Spleen (tissue), 11 donors: Measurements from ENCODE around the gene SLC30A10. TPM values are rescaled to one million over a fixed set of nuclear protein-coding genes. Genes with fewer than 3 reads are reported as not detected.
"Not testable (repeated sequence)": the region's sequence is repeated elsewhere in the genome, so short reads cannot be mapped to it uniquely, and the experiment has no call there.

Experiments used
- DNase-seq: peaks from one replicate; pipeline ENCODE4 v3.0.0-alpha.2; 2020
- H3K27ac ChIP-seq, 8 donors: fragments of 200-600 bp; sonication (generic) in 7 of 8; 1 replicate in 4 of 8; 2 replicates in 4 of 8; pipeline versions ENCODE4 v1.5.0 to v1.8.0; 2016 to 2021; ENCODE audit warnings: inconsistent platforms in 4 of 8, mild to moderate bottlenecking in 4 of 8, moderate library complexity in 1 of 8
- H3K27me3 ChIP-seq, 7 donors: fragments of 200-600 bp; sonication (generic) in 6 of 7; replicated peaks in 1 of 7; 1 replicate in 4 of 7; 2 replicates in 3 of 7; pipeline versions ENCODE4 v1.5.0 to v1.8.0; 2016 to 2021; ENCODE audit warnings: inconsistent platforms in 3 of 7, mild to moderate bottlenecking in 1 of 7
- H3K36me3 ChIP-seq, 6 donors: fragments of 200-600 bp; sonication (generic) in 5 of 6; 1 replicate in 4 of 6; 2 replicates in 2 of 6; pipeline versions ENCODE4 v1.5.0 to v1.8.0; 2016 to 2021; ENCODE audit warnings: inconsistent platforms in 2 of 6
- H3K4me1 ChIP-seq, 6 donors: fragments of 200-600 bp; sonication (generic) in 5 of 6; 1 replicate in 3 of 6; 2 replicates in 3 of 6; pipeline versions ENCODE4 v1.5.0 to v1.8.0; 2016 to 2021; ENCODE audit warnings: inconsistent platforms in 3 of 6
- H3K4me3 ChIP-seq, 8 donors: fragments of 200-600 bp; sonication (generic) in 7 of 8; 1 replicate in 4 of 8; 2 replicates in 4 of 8; pipeline versions ENCODE4 v1.5.0 to v1.8.0; 2016 to 2021; ENCODE audit warnings: inconsistent platforms in 4 of 8, mild to moderate bottlenecking in 4 of 8, moderate library complexity in 2 of 8
- H3K9me3 ChIP-seq, 8 donors: fragments of 200-600 bp; sonication (generic) in 7 of 8; 1 replicate in 4 of 8; 2 replicates in 4 of 8; pipeline versions ENCODE4 v1.5.0 to v1.8.0; 2016 to 2021; ENCODE audit warnings: inconsistent platforms in 4 of 8
- POLR2A ChIP-seq, 3 donors: fragments of 450-650 bp; IDR thresholded peaks; one replicate each; pipeline ENCODE4 v1.5.1; 2017; ENCODE audit warnings: antibody characterized with exemption in 3 of 3, mild to moderate bottlenecking in 1 of 3
- POLR2AphosphoS5 ChIP-seq, 3 donors: sonication (generic); formaldehyde crosslinking; IDR thresholded peaks; one replicate each; pipeline ENCODE4 v1.5.1; 2017; ENCODE audit warnings: antibody characterized with exemption in 3 of 3
- WGBS, 5 donors: extraction: QIAGEN DNeasy Blood & Tissue Kit in 3 of 5; methylation state at CpG; one replicate each; pipeline versions ENCODE4 v1.1.5 to v1.1.7; 2013 to 2018; 5-methylcytosine and 5-hydroxymethylcytosine counted together
- intact Hi-C: fragments of 100-400 bp; cut with DNase I; formaldehyde crosslinking; loops from one replicate; pipeline ENCODE4 v1.15.0; 2023; ENCODE audit warnings: low total_unique reads
- polyA plus RNA-seq, 3 donors: library from polyadenylated mRNA; stranded (reverse); fragments of 200-250 nt; gene quantifications; one replicate each; pipeline ENCODE4 v1.2.1, GENCODE V29; 2013
- total RNA-seq, 7 donors: library from RNA; depleted of rRNA in 3 of 7; stranded (reverse); fragments of >200 nt in 3 of 7; fragmentation: NEBNext Ultra II Directional in 4 of 7; extraction: Animal tissue kit (Norgen Biotek cat#: 25700) in 4 of 7; gene quantifications; one replicate each; pipeline versions ENCODE4 v1.1.0 to v1.2.1, GENCODE V29; 2016 to 2021
- TF ChIP-seq, protein P1 (sequence below), 11 experiments: fragments of 200-600 bp in 7 of 11; fragments of 450-650 bp in 4 of 11; sonication (generic) in 4 of 11; IDR thresholded peaks in 8 of 11; conservative IDR thresholded peaks in 3 of 11; 1 replicate in 7 of 11; 2 replicates in 4 of 11; pipeline versions ENCODE4 v1.4.0 to v1.8.0; 2016 to 2021; ENCODE audit warnings: antibody characterized with exemption in 11 of 11, inconsistent platforms in 4 of 11, mild to moderate bottlenecking in 1 of 11
- donor health status: healthy with polysubstance abuse.
- donor health status: DM: no; HTN: no; CAD: no; lungs with moderate emphysema.
- donor health status: DM: no; HTN: no; CAD: no.
- donor health status: Bipolar disorder and iron deficiency.
- donor health status: healthy.
- donor health status: DM: no; HTN: no; CAD: no.
- donor health status: DM: yes; HTN: yes; CAD: no.

The SLC30A10 gene
- total and polyA plus RNA-seq, 10 donors, result 0.03 TPM; not detected in 9

DNA sequence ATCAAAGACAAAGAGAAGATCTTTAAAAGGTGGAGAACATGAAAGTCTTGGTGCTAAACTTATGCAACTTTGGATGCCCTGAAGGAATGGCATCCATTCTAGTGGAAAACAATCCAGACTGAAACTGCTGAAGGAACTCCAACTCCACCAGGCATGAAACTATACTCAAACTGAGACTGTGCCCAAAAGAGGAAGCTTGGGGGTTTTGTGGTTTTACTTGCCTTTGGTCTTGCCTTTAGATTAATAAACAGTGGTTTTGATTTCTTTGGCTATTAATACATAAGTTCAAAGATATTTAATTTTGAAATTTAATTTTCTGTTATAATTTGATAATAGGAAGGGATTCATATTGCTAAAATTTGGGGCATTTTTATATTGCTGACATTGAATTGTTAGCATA lies 17.4 kb upstream of the SLC30A10 start:
- TF ChIP-seq POLR2AphosphoS5 (IDR thresholded peaks at IDR 0.05), result no peak
- no peak for TF ChIP-seq POLR2A (IDR thresholded peaks at IDR 0.05)
- TF ChIP-seq, protein P1, sequence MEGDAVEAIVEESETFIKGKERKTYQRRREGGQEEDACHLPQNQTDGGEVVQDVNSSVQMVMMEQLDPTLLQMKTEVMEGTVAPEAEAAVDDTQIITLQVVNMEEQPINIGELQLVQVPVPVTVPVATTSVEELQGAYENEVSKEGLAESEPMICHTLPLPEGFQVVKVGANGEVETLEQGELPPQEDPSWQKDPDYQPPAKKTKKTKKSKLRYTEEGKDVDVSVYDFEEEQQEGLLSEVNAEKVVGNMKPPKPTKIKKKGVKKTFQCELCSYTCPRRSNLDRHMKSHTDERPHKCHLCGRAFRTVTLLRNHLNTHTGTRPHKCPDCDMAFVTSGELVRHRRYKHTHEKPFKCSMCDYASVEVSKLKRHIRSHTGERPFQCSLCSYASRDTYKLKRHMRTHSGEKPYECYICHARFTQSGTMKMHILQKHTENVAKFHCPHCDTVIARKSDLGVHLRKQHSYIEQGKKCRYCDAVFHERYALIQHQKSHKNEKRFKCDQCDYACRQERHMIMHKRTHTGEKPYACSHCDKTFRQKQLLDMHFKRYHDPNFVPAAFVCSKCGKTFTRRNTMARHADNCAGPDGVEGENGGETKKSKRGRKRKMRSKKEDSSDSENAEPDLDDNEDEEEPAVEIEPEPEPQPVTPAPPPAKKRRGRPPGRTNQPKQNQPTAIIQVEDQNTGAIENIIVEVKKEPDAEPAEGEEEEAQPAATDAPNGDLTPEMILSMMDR (IDR thresholded peaks at IDR 0.05 in 8 of 11, conservative IDR thresholded peaks at IDR 0.05 in 3 of 11), result no peak
- intact Hi-C loops, result no loop called here
- H3K27me3 ChIP-seq, result peaks cover 0 to 51% (median 0%) of the 10 kb centered on the region in 7 donors

GRCh38 chr1:219941179-219942118 lies 13.1 kb upstream of the SLC30A10 start:
- peaks cover 0 to 60% (median 0%) of the 10 kb centered on the region in 7 donors for H3K27me3 ChIP-seq
- 77 to 91% (median 83%) methylated on average over 2 of the region's 2 CpGs for WGBS, 5 donors
- intact Hi-C loops, result no loop called here
- no peaks in the 10 kb centered on the region for H3K36me3 ChIP-seq
- no peaks in the 10 kb centered on the region for H3K4me1 ChIP-seq
- peaks cover 0 to 17% (median 9%) of the 10 kb centered on the region in 8 donors for H3K9me3 ChIP-seq
- H3K27ac ChIP-seq, result no peak overlapping the region
- no peak overlapping the region for H3K4me3 ChIP-seq
- DNase-seq, result no peak
- TF ChIP-seq POLR2AphosphoS5 (IDR thresholded peaks at IDR 0.05) (no peak), POLR2A (IDR thresholded peaks at IDR 0.05) (no peak)
- TF ChIP-seq, protein P1 (IDR thresholded peaks at IDR 0.05 in 8 of 11, conservative IDR thresholded peaks at IDR 0.05 in 3 of 11), result no peak

More for the DNA sequence above, 17.4 kb upstream of the SLC30A10 start:
- Histone ChIP-seq H3K9me3 (peaks cover 0 to 26% (median 12%) of the 10 kb centered on the region in 8 donors), H3K4me3 (no peak overlapping the region), H3K27ac (no peak overlapping the region), H3K36me3 (no peaks in the 10 kb centered on the region), H3K4me1 (no peaks in the 10 kb centered on the region)
- no peak for DNase-seq

GRCh38 chr1:219940707-219941106 lies 12.3 kb upstream of the SLC30A10 start:
- Histone ChIP-seq H3K9me3 (peaks cover 0 to 17% (median 9%) of the 10 kb centered on the region in 8 donors), H3K4me3 (no peak overlapping the region), H3K27ac (no peak overlapping the region), H3K27me3 (peaks cover 0 to 58% (median 0%) of the 10 kb centered on the region in 7 donors), H3K36me3 (no peaks in the 10 kb centered on the region), H3K4me1 (no peaks in the 10 kb centered on the region)
- TF ChIP-seq POLR2AphosphoS5 (IDR thresholded peaks at IDR 0.05) (no peak), POLR2A (IDR thresholded peaks at IDR 0.05) (no peak)
- TF ChIP-seq, protein P1 (IDR thresholded peaks at IDR 0.05 in 8 of 11, conservative IDR thresholded peaks at IDR 0.05 in 3 of 11), result no peak
- DNase-seq, result no peak
- 65 to 74% (median 69%) methylated on average over 3 of the region's 3 CpGs for WGBS, 5 donors
- intact Hi-C loops, result no loop called here

DNA sequence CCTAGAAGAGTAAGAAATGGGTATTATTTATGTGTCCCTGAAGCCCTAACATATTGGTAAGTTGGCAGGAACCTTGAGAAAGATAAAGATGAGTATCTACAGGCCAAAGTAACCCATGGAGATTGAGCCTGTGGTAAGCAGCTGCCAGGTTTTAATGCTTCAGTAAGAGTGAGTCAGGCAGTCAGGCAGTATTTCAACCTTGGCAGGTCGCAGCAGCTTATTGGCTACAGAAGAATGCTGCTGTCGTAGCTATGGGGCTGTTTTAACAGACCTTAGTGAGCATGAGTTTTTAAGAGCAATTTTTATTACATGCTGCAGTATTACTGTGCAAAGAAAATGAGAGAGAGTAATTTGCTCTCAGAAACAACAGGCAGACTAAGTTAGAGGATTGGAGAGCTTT lies 10.3 kb upstream of the SLC30A10 start:
- Histone ChIP-seq H3K36me3 (no peaks in the 10 kb centered on the region), H3K4me1 (no peaks in the 10 kb centered on the region), H3K27ac (no peak overlapping the region), H3K9me3 (peaks cover 0 to 12% (median 5%) of the 10 kb centered on the region in 8 donors), H3K27me3 (peaks cover 0 to 60% (median 0%) of the 10 kb centered on the region in 7 donors), H3K4me3 (no peak overlapping the region)
- no peak for TF ChIP-seq POLR2A (IDR thresholded peaks at IDR 0.05)
- TF ChIP-seq, protein P1 (IDR thresholded peaks at IDR 0.05 in 8 of 11, conservative IDR thresholded peaks at IDR 0.05 in 3 of 11), result no peak
- TF ChIP-seq POLR2AphosphoS5 (IDR thresholded peaks at IDR 0.05), result no peak
- 54 to 72% (median 60%) methylated on average over 2 of the region's 2 CpGs for WGBS, 5 donors
- no peak for DNase-seq
- intact Hi-C loops, result no loop called here

- H3K27ac ChIP-seq, intact Hi-C loops, H3K4me1 ChIP-seq, DNase-seq, H3K36me3 ChIP-seq, H3K4me3 ChIP-seq, H3K9me3 ChIP-seq: not testable (repeated sequence)
- H3K27me3 ChIP-seq, result peaks cover 0 to 45% (median 8%) of the 10 kb centered on the region in 7 donors
- 88 to 90% (median 90%) methylated on average over 11 of the region's 11 CpGs for WGBS, 5 donors
These were observed 5.4 kb upstream of the SLC30A10 start for GRCh38 chr1:219933763-219934162.
